AG04449 (cell line): ENCODE measurements around the gene SLC38A8.

Source experiments
- CTCF ChIA-PET: fragments of 350-600 bp; formaldehyde crosslinking; extraction: SDS; loops from one replicate; lab custom pipeline; 2021; ENCODE audit warnings: antibody characterized with exemption; lab: Yijun Ruan, JAX
- POLR2A ChIA-PET: fragments of 400-600, 350-600 bp; formaldehyde crosslinking; extraction: SDS; loops from one replicate; lab custom pipeline; 2020; ENCODE audit warnings: antibody characterized with exemption, inconsistent platforms; lab: Yijun Ruan, JAX
- DNase-seq: peaks from one replicate; pipeline ENCODE4 v3.0.0-alpha.2; 2010; ENCODE audit warnings: low read depth, low spot score
- H3K4me3 ChIP-seq: 2 replicates; pipeline ENCODE4 v1.5.1; 2011; ENCODE audit warnings: low read depth, mild to moderate bottlenecking, control low read depth, low read length
- TF ChIP-seq, protein P1 (sequence below): IDR thresholded peaks from one replicate; pipeline ENCODE4 v1.5.1; 2011; ENCODE audit warnings: mild to moderate bottlenecking, moderate library complexity, low read length, control low read depth, inconsistent platforms; ENCODE audit not compliant: insufficient read depth; ENCODE audit errors: missing control alignments

Gene SLC38A8

DNA sequence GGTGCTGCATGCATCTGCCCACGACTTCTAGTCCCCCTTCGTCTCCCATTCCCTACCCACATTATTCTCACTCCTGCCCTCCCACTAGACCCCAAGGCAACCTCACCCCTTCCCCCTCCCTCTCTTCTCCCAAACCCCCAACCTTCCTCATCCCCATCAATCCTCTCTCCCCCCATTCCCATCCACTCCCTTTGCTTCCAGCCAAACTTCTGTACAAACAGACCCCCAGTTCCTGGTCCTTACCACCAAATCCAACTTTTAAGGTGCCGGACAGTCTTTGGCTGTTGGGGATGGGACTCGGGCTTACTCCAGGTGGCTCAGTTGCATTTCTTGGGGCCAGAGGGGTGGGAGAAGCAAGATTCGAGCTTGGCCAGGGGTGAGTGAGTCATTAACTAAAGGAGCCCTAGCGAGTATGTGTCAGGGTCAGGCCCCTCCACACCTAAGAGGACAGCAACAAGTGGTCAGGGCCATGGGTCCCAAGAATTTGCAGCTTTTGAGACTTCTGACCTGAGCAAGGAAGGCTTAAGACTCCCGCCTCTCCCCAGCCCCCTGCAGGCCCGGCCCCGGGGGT is at the start of gene SLC38A8:
Gene SLC38A8, minus strand, starts transcription at position 488 of the 571 bp plus-strand sequence. CDS start 638 bp downstream, outside the sequence.
- CTCF ChIA-PET: interaction anchor here (1.1 to 6.9 kb wide), 5 partner anchors 16 to 116 kb away, joined by 3 to 33 read pairs (median 6); no protein-coding TSS in a partner anchor
- no peak for DNase-seq
- H3K4me3 ChIP-seq: no peak within 1 kb of the TSS
- TF ChIP-seq, protein P1, sequence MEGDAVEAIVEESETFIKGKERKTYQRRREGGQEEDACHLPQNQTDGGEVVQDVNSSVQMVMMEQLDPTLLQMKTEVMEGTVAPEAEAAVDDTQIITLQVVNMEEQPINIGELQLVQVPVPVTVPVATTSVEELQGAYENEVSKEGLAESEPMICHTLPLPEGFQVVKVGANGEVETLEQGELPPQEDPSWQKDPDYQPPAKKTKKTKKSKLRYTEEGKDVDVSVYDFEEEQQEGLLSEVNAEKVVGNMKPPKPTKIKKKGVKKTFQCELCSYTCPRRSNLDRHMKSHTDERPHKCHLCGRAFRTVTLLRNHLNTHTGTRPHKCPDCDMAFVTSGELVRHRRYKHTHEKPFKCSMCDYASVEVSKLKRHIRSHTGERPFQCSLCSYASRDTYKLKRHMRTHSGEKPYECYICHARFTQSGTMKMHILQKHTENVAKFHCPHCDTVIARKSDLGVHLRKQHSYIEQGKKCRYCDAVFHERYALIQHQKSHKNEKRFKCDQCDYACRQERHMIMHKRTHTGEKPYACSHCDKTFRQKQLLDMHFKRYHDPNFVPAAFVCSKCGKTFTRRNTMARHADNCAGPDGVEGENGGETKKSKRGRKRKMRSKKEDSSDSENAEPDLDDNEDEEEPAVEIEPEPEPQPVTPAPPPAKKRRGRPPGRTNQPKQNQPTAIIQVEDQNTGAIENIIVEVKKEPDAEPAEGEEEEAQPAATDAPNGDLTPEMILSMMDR: no peak
- POLR2A ChIA-PET: no interaction called here

DNA sequence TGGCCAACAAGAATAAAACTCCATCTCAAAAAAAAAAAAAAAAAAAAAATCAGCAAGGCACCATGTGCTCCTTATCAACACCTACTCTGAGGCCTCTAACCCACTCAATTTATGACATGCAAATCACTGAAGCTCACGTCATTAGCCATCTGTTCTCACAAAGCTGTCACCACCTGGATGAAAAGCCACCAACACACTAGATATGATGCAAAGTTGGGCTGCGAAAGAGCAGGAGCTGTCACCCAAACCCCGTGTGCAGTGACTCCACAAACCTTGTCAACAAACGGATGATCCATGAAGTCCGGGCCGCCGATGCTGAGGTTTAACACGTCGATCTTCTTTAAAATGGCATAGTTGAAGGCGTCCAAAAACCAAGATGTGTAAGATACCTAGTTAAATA is 48.9 kb upstream of the SLC38A8 start:
- no peak overlapping the region for H3K4me3 ChIP-seq
- ChIA-PET POLR2A (interaction anchor here (0.7 kb wide), 1 partner anchor 8 kb away, joined by 3 read pairs; no protein-coding TSS in a partner anchor), CTCF (interaction anchor here (1.6 to 1.8 kb wide), 4 partner anchors 10 to 84 kb away, joined by 3 to 7 read pairs (median 5); no protein-coding TSS in a partner anchor)
- DNase-seq: no peak
- TF ChIP-seq, protein P1: no peak

DNA sequence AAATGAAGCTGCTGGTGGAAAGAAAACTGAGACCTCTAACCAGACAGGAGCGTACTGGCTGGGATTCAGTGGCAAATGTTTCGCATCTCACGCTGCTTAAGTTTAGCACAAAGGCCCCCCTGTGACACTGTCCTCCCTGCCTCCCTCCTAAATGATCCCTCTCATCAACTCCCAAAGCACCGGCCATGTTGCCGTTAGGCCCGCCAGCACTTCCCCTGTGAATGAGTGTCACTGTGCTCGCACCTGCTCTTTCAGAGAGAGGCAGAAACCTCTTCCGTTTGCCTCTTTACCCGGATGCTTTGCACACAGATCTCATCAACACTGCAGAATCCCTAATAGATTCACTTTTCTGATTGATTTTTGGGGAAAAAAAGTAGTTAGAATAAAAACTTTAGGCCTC is 47.6 kb upstream of the SLC38A8 start:
- ChIA-PET CTCF (interaction anchor here (0.8 to 14.6 kb wide), 6 partner anchors 9 to 98 kb away, joined by 3 to 295 read pairs (median 6); partner anchors contain the start of gene TAF1C), POLR2A (no interaction called here)
- no peak overlapping the region for H3K4me3 ChIP-seq
- no peak for DNase-seq
- TF ChIP-seq, protein P1: no peak

DNA sequence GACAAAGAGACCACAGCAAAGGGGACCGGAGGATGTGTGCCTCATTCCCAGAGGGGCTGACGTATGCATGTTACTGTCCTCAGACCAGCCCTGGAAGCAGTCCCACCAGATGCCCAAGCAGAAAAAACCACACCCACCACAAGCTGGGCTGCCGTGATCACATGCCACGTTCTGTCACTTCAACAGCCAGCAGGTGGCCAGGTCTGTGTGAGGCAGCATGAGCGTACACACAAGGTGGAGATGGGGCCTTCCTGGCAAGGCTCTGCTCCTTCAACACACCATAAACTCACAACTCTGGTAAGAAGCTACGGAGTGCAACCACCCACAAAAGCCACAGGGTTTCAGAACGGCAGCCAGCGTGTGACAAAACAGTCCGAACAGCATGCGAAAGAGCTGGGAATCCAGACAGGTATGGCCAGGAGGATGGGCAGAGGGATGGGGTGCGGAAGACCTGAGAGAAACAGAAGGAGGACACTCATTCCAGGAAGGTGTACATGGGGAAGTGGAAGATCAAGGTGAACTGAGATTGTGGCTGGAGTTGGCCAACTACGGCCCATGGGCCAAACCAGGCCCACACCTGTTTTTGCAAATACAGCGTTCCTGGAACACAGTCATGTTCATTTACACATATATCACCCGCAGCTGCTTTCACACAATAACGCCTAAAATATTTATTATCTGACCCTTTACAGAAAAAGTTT is 46.2 kb upstream of the SLC38A8 start:
- CTCF ChIA-PET: interaction anchor here (1.2 to 14.6 kb wide), 9 partner anchors 10 to 132 kb away, joined by 3 to 295 read pairs (median 6); partner anchors contain the start of genes MBTPS1 and TAF1C
- TF ChIP-seq, protein P1: no peak
- H3K4me3 ChIP-seq: no peak overlapping the region
- POLR2A ChIA-PET: no interaction called here
- DNase-seq: no peak

DNA sequence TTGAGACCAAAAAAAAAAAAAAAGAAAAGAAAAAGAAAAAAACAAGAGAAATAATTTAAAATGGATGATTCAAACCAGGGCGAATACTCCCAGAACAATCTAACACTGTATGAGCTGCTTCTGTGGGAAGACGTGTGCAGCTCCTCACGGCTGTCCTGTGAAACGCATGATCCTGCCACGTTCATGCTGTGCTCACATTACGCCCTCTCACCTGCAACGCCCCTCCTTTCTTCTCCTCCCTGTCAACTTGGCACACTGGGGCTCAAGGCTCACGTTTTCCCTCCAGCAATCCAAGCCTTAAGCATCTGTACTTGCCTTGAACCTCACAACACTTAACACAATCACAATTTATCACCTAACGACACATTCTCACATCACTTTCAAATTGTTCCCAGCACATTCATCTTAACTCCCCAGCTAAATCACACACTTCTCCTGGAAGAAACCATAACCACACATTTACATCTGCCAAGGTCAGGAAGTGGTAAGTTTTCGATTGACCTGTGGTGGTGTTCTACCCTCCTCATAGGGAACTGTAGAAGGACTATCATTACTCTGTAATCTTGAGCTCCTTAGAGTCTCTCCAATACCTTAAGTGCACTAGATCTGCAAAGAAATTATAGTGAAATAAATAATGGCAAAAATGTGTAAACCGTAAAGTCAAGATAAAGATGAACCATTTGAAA is 45.0 kb upstream of the SLC38A8 start:
- ChIA-PET POLR2A (no interaction called here), CTCF (interaction anchor here (2.1 to 14.6 kb wide), 6 partner anchors 10 to 99 kb away, joined by 4 to 295 read pairs (median 32); partner anchors contain the start of gene TAF1C)
- H3K4me3 ChIP-seq: no peak overlapping the region
- TF ChIP-seq, protein P1: no peak
- DNase-seq: no peak
